NCI-H1436 (cell line): ENCODE results near the gene LRPPRC.

Experiments used
- DNase-seq: peaks from one replicate; lab custom pipeline; 2025; lab: John Stamatoyannopoulos, UW

Gene LRPPRC

GRCh38 chr2:43854671-43855070 is 141.1 kb downstream of the LRPPRC start:
- no peak for DNase-seq

GRCh38 chr2:43853141-43854081 is 142.4 kb downstream of the LRPPRC start:
- DNase-seq: no peak

- DNase-seq: no peak
Measured at GRCh38 chr2:43852196-43852730, 143.5 kb downstream of the LRPPRC start.

- DNase-seq: no peak
Measured at GRCh38 chr2:43851011-43851980, 144.5 kb downstream of the LRPPRC start.

- DNase-seq: no peak
Measured at GRCh38 chr2:43848214-43848613, 147.6 kb downstream of the LRPPRC start.

- no peak for DNase-seq
Measured at GRCh38 chr2:43846140-43846793, 149.5 kb downstream of the LRPPRC start.

- no peak for DNase-seq
Measured at GRCh38 chr2:43845181-43845580, 150.6 kb downstream of the LRPPRC start.

GRCh38 chr2:43842866-43843226 is 152.9 kb downstream of the LRPPRC start:
- DNase-seq: no peak

GRCh38 chr2:43841949-43842865 is 153.6 kb downstream of the LRPPRC start:
- DNase-seq: no peak

- DNase-seq: no peak
Measured at GRCh38 chr2:43840965-43841364, 154.8 kb downstream of the LRPPRC start.

GRCh38 chr2:43839776-43840564 is 155.8 kb downstream of the LRPPRC start:
- DNase-seq: no peak

- DNase-seq: no peak
Measured at GRCh38 chr2:43838560-43839267, 157.1 kb downstream of the LRPPRC start, which contains the start of the genes ABCG5 and ABCG8. TSS of gene ABCG5 (minus strand) at chr2:43838839. CDS start at chr2:43838679, 160 bp downstream. TSS of gene ABCG8 (plus strand) at chr2:43838971. CDS start at chr2:43839054, 83 bp downstream.

GRCh38 chr2:43837831-43838559 is 157.8 kb downstream of the LRPPRC start:
- no peak for DNase-seq

GRCh38 chr2:43837033-43837432 is 158.8 kb downstream of the LRPPRC start:
- no peak for DNase-seq
